GM18508 (cell line): ENCODE results near the gene MRTO4.

Source experiments
- ATAC-seq: cut with Tn5 transposase; IDR thresholded peaks from one replicate; pipeline ENCODE4 v1.9.1; 2021; ENCODE audit warnings: moderate number of reproducible peaks; ENCODE audit not compliant: insufficient read depth, unreplicated experiment

Gene MRTO4

GRCh38 chr1:19307794-19308508, 56.3 kb downstream of the MRTO4 start:
- no peak for ATAC-seq

GRCh38 chr1:19308509-19308907, 56.9 kb downstream of the MRTO4 start:
- ATAC-seq = no peak

DNA sequence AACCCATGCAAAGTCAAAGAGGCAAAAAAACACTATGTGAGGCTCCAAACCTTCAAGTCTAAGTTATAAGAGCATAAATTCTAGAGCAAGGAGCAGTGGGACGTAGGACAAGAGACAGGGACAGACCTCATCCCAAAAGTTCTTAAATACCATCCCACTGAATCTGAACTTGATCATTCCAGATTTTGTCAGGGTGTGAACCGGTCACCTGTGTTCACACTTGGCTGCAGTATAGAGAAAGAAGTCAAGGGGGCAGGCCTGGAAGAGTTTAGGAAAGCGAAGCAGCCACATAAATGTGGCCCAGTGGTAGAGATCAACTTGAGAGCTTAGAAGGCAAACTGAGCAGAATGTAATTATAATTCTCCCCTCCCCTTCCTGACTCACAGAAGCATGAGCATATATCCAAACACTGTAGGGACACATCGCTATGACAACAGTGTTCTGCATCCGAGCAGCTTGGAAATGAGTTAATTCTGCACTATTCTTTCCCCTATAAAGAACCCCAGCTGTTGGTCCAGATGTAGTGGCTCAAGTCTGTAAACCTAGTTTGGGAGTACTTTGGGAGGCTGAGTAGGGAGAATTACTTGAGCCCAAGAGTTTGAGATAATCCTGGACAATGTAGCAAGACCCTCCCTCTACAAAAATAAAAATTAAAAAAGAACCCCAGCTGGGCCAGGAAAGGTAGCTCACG, 57.7 kb downstream of the MRTO4 start:
- no peak for ATAC-seq
